GM19452 (cell line): ENCODE measurements around the gene ADAP1.
"Not testable (repeated sequence)": the region's sequence is repeated elsewhere in the genome, so short reads cannot be mapped to it uniquely, and the experiment has no call there.

Source experiments
- ATAC-seq: cut with Tn5 transposase; IDR thresholded peaks from one replicate; pipeline ENCODE4 v1.9.1; 2021; ENCODE audit not compliant: unreplicated experiment

The ADAP1 gene, protein sequence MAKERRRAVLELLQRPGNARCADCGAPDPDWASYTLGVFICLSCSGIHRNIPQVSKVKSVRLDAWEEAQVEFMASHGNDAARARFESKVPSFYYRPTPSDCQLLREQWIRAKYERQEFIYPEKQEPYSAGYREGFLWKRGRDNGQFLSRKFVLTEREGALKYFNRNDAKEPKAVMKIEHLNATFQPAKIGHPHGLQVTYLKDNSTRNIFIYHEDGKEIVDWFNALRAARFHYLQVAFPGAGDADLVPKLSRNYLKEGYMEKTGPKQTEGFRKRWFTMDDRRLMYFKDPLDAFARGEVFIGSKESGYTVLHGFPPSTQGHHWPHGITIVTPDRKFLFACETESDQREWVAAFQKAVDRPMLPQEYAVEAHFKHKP

DNA sequence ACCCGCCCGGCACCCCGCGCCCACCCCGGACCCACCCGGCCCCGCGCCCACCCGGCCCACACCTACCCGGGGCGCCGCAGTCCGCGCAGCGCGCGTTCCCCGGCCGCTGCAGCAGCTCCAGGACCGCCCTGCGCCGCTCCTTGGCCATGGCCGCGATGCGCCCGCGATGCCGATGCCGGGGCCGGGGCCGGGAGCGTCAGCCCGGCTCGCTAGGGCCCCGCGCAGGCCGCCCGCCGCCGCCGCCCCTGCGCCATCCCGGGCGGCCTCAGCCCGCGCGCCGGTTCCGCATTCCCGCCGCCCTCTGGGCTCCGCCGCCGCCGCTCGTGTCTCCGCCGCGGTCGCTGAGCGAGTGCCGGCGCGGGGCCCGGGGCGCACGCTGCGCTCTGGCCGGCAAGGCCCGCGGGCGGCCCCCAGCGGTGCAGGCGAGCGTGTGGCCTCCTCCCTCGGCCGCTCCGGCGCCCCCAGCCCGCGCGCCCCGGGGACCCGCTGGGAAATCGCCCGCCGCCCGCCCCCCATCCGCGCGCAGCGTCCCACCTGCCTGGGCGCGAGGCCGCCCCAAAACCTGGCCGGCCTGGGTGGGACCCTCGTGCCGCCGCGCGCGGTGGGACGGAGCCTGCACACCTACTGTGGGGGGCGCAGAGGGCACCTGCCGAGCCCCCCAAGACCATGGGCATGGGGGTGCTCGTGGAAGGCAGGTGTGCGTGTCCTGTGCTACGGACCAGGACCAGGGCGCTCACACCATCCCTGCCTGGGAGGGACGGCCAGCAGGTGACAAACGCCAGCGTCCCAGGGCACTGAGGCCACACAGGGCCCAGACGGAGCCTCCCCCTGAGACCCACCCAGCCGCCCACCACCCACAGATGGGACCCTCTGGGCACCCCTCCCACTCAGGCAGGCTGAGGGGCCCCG, at the start of gene ADAP1:
Gene ADAP1 (minus strand): TSS at position 351 of the 909 bp plus-strand sequence. CDS start 203 bp downstream, at position 148.
- ATAC-seq = peak; percentile 58

DNA sequence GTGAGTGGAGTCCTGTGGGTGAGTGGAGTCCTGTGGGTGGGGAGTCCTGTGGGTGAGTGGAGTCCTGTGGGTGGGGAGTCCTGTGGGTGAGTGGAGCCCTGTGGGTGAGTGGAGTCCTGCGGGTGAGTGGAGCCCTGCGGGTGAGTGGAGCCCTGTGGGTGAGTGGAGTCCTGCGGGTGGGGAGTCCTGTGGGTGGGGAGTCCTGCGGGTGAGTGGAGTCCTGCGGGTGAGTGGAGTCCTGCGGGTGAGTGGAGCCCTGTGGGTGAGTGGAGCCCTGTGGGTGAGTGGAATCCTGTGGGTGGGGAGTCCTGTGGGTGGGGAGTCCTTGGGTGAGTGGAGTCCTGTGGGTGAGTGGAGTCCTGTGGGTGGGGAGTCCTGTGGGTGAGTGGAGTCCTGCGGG, 48.0 kb upstream of the ADAP1 start:
- not testable (repeated sequence) for ATAC-seq

DNA sequence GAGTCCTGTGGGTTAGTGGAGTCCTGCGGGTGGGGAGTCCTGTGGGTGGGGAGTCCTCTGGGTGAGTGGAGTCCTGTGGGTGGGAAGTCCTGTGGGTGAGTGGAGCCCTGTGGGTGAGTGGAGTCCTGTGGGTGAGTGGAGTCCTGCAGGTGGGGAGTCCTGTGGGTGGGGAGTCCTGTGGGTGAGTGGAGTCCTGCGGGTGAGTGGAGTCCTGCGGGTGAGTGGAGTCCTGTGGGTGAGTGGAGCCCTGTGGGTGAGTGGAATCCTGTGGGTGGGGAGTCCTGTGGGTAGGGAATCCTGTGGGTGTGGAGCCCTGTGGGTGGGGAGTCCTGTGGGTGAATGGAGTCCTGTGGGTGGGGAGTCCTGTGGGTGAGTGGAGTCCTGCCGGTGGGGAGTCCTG, 47.5 kb upstream of the ADAP1 start:
- not testable (repeated sequence) for ATAC-seq

DNA sequence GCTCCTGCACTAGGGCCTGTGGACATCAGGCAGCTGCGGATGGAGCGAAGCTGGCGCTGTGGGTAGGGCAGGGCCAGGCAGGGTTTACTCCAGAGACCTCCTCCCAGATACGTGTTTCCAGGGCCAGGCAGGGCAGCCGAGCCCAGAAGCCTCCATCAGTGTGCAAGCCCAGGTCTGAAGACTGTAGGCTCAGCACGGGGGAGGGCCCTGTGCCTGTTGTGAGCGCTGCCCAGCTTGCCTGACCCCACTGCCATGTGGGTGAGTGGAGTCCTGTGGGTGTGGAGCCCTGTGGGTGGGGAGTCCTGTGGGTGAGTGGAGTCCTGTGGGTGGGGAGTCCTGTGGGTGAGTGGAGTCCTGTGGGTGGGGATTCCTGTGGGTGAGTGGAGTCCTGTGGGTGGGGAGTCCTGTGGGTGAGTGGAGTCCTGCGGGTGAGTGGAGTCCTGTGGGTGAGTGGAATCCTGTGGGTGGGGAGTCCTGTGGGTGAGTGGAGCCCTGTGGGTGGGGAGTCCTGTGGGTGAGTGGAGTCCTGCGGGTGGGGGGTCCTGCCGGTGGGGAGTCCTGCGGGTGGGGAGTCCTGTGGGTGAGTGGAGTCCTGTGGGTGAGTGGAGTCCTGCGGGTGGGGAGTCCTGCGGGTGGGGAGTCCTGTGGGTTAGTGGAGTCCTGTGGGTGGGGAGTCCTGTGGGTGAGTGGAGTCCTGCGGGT, 46.7 kb upstream of the ADAP1 start:
- not testable (repeated sequence) for ATAC-seq

DNA sequence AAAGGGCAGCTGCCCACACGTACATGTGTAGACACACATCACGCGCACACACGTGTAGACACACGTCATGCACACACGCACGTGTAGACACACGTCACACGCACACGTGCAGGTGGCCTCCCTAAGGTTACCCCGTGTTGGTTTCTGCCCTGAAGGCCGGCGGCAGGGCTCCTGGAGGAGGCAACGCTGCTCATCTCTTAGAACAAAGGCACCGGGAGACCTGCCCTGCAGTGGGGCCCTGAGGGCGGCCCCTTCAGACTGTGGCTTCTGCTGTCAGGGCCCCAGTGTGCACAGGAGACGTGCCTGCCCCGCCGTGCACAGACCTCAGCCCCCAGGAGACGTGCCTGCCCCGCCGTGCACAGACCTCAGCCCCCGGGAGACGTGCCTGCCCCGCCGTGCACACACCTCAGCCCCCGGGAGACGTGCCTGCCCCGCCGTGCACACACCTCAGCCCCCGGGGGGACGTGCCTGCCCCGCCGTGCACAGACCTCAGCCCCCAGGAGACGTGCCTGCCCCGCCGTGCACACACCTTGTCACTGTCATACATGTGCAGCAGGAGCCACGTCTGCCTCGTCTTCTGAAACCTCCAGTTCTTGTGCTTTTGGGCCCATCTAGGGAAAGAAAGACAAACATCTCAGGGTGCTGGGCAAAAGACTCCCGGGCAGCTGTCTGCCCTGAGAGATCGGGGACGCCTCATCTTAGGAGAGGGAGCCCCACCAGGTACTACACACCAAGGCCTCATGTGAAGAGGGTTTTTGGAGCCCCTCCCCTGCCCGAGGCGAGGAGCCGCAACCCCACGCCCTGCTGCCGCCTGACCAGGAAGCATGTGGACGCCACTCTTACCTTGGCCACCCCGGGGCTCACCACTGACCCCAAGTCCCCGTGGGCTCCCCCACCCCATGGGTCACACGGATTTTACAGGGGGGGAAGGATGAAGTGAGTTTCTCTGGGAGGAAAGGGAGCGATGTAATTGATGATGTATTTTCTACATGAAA, 45.8 kb upstream of the ADAP1 start:
- no peak for ATAC-seq

DNA sequence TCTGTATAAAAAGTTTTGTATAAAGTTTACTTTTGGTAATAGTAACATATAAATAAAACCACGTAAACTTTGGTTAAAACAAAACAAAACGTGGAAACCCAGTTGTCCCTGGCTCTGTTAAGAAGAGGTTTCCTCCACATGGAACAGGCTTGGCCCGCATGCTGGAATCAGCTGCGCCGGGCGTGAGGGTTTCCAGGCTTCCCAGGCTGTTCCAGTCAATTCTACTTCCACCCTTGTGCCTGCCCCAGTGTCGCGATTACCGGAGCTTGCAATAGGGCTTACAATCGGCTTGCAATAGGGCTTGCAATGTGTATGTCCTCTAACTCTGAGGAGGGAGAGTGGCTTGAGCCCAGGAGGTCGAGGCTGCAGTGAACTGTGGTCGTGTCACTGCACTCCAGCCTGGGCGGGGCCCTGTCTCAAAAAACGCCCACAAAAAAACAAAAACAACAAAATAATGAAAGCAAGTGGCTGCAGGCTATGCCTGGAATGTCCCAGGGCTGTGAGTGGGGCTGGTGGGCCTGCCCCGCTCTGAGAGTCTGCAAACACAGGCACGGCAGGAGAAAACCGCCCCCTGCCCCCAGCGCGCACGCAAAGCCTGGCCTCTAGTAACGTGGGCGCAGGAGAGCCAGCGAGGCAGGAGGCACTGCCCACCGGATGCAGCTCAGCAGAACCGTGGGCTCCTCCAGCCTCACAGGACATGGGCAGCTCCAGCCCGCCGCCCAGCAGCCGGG, 44.8 kb upstream of the ADAP1 start:
- no peak for ATAC-seq

DNA sequence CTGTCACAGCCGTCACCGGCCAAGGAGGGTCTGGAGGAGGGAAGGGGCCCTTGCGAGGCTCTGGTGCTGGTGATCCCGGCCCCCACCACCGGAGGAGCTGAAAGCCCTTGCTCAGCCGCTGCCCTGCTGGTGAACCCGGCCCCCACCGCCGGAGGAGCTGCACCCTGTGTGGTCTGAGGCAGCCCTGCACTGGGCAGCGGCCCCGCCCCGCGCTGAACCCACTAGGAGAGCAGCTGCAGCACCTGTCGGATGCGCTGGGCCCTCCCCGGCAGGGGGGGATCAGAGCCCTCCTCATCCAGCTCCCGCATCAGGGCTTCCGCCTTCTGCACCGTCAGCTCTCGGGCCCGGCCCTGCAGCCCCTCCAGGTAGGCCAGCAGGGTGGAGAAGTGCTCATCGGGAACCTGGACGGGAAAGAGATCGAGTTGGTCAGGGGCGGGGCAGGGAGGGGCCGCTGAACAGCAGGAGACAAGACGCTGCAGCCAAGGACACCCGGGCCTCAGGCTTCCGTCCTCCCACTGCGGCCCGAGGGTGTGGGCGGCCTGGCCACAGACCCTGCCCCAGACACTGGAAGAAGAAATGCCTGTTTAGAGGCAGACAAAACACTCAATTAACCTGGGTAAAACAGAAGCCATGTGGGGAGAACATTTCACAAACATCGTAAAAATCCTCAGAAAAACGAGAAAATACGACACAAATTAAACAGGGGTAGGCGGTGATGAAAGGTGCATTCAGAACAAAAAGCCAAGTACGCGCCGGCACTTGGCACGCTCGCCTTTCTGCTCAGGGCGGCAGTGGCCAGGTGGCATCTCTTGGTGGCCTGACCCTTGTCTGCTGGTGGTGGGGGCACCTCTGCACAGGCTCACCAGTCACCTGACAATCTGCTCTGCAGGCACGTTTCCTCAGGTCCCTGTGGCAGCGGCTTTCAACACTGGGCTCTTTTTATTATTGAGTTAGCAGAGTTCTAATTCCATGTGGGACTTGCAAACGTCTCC, 43.2 kb upstream of the ADAP1 start:
- no peak for ATAC-seq

DNA sequence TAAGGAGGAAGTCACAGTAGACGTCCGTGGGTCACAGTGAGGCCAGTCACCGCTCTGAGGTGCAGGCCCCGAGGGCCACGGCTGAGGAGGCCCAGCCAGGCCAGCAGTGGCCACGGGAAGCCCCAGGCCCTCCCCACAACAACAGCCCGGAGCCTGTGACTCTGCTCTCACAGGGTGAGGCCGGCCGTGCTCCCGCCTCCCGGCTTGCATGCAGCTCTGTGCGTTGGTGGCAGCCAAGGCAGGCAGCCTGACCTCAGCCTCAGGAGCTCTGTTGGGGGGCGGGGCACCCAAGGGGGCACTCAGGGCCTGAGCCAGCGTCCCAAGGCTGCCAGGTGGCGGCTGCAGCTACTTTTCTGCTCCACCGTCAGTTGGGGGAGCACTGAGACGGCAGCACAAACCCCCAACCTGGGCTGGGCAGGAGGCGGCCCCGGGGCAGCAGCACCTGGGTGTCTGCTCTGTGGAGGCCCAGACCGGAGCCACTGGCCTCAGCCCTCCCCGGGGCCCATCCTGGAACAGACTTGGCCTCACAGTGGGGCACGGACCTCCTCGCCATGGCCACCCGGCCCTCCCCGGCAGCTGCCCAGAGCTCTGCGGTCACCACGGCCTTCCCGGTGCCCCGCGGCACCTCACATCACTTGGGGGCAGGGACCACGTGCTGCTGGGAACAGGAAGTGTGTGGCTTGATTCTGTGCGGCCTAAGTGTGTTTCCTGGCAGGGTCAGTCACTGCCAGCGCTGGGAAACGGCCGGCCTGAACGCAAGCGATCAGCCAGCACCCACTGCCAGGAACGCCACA, 41.8 kb upstream of the ADAP1 start:
- no peak for ATAC-seq

DNA sequence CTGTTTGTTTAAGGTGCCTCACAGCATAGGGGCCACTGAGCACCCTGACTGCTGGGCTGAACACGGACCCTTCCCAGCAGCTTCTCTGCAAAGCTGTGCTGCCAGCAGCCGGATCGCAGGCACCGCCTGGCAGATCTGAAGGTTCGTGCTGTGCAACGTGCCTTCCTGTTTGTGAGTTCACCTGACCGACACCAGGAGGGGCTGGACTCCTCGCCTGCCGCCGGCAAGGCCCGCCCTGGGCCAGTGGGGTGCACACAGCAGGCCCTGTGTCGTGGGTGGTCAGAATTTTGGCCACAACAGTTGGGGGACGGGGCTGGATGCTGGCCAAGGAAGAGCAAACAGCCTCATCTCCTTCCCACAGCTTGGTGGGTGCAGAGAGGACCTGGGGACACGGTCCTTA, 41.1 kb upstream of the ADAP1 start:
- ATAC-seq = no peak

DNA sequence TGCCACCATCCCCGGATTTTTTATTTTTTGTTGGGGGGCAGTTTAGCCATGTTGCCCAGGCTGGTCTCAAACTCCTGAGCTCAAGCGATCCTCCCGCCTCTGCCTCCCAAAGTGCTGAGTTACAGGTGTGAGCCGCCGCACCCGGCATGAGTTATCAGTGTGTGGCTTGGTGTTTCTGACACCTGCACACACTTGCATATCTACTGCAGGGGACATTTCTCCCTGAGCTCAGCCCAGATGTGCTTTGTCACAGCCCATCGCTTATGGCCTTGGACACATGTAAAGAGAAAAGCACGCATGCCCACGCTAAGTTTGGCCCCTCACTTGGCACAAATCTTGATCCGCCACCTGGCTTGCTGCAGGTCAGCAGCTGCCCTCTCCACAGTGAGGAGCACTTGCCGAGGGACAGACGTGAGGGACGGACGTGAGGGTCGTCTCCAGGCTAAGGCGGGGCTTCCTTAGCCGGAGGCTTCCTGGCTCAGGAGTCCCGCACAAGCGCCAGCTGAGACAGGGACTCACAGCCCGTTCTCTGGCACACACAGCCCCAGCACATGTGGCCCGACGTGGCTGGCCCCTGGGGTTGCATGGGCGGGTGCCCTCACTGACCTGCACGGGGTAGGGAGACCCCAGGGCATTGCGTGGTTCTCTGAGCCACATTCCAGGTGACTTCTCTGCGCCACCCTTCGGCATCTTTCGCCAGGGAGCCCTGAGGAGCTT, 40.3 kb upstream of the ADAP1 start:
- ATAC-seq = no peak

DNA sequence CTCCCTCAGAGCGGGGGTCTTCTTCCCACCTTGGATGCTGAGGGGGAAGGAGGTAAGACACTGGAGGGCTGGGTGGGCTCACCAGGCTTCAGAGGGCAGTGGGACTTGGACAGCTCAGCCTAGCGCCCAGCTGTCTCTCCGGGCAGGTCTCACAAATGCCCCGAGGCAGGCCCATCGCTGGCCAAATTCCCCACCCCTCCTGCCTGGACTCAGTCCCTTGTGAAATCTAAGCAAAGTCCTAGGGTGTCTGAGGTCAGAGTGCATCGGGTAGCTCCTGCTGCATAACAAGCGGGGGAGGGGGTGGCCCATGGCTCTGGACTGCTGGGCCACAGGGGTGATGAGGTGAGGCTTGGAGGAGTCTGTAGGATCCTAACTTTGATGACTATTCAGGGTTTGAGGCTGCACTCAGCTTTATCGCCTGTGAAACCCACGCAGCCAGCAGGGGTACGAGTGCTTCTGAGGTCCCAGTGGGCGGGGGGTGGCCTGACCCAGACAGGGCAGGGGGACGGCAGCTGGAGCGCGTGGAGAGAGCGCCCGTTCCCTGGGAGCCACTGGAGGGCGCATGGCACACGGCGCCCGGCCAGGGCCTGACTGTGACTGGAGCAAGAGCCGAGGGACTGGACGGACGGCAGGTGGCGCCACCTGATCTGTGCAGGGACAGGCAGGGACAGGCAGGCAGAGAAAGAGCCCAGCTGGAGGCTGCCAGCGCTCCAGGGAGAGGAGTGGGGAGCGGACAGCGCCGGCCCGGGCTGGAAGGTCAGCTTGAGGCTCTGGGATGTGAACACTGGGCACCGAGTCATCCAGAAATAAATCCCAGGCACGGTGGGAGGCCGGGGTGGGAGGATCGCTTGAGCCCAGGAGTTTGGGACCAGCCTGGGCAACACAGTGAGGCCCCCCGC, 38.5 kb upstream of the ADAP1 start:
- peak; percentile 87 for ATAC-seq

DNA sequence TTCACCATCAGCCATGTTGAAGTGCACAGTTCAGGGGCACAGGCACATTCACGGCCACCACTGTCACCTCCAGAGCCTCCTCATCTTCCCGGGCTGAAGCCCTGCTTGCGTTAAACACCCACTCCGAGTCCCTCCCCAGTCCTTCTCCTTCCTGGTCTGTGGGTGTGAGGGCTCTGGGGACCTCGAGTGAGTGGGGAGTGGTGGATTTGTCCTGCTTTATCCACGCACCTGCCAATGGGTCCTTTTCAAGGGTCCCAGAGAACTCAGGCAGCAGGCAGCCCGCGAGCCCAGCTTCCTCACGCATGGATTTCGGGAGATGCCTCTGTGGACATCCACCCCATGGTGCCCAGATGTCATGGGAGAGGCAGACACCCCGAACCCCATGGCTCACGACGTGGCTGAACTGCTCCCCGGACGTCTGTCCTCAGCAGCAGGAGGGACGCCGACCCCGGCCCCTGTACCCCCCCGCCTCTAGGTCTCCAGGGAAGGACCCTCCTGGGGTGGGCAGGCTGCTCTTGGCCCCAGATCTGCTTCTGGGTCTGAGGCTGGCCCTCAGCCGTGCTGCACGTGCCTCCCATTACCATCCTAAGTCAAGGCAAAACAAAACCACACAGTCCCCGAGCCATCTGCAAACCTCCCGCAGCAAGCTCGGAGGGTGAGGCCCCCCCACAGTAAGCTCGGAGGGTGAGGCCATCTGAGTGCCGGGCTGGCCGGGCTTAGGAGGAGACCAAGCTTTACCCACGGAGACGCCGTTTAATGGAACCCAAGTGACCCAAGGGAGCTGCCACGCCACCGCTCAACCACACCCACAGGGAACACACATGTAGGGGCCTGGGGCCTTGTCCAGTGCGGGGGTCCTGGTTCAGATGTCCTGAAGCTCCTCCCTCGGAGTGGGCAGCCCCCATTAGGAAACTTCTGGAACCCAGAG, 37.5 kb upstream of the ADAP1 start:
- ATAC-seq = no peak

DNA sequence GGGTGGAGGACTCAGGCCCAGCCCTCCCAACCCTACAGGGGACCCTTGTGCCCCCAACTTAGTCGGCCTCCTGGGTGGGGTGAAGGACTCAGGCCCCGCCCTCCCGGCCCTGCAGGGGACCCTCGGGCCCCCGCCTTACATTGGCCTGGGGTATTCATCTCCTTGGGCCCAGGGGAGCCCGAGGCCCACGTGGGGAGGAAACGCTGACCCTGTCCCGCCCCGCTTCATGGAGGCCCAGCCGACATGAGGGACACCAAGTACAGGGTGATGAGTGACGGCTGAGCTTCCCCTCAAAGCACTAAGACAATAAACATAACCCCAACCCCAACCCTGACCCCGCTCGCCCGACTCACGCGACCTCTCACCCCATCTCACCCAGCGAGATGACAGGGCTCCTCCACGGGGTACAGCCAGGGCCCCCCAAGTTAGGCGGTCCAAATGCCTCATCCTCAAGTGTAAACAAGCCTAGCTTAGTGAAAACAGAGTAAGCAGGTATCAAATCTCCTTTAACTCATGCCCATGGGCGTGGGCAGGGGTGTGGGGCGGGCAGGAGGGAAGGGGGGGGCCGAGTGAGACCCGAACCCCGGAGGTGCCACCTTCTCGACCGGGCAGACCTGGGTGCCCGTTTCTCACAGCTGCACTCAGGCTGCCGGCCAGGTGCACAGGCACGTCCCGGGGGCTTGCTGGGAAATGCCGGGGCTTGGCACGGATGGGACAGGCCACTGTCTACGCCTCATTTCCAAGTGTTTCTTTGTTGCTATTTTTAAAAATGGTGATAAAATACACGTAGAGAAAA, 36.7 kb upstream of the ADAP1 start:
- ATAC-seq = no peak

DNA sequence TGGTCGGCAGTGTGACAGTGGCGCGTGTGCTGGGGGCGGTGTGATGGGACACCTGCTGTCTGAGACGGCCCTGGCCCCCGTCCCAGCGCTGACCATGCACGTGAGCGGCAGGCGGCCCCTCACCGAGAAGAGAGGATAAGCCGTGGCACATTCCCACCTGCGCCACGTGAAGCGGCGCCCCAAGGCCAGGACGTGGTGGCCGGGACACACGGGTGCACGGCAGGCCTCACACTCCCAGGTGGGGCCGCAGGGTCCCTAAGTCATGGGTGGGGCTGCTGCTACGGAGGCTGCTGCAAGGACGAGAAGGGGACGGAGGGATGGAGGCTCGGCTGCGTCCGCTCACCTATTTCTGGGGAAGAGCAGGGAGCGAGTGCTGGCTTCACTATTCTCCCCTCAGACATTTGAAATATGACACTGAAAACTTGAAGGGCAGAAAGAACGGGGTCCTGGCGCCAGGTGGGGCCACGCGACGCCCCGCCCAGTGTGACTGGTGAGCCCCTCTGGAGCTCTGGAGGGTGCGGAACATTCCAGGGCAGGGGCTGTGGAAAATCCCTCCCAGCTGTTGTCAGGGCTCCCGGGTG, 36.0 kb upstream of the ADAP1 start:
- no peak for ATAC-seq
